COLO829 (cell line): ENCODE data around the gene ZRANB3.
A peak's percentile ranks its signal among the peaks of the same experiment; 100 is the strongest.

ENCODE experiments used
- DNase-seq: peaks from one replicate; pipeline ENCODE4 v3.0.0; 2012; ENCODE audit warnings: low spot score

ZRANB3 gene

DNA sequence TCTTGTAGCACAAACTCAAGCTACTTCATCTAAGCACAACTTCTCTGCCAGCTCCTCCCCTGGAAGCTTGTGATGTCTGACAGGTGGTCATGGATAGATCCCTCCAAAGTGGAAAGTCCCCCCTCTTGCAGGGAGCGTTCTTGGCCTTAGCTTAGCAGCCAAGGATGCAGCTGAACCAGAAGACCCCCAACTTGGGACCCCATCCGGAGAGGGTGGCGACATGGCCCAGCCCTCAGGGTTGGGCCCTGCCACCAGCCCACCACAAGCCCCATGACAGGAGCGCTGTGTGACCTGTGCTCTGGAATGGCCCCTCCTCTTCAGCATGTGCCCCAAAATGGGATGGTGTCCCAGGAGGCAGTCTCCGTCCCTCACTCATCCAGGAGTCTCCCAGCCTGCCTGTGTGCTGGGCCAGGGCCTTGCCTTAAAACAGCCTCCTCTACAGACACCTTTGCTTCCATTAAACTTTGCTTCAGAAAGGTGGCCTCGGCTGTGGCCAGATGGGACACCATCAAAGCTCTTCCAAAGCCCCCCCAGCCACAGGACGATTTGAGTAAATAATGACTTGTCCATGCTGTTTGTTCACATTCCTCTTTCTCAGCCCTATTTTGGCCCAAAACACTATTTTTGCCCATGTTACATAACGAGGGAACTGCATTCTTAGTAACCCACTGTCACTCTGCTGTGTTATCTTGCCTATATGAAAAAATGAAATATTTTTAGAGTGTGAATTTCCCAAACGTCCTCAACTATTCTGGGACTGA, 356.8 kb downstream of the ZRANB3 start:
- DNase-seq: no peak

DNA sequence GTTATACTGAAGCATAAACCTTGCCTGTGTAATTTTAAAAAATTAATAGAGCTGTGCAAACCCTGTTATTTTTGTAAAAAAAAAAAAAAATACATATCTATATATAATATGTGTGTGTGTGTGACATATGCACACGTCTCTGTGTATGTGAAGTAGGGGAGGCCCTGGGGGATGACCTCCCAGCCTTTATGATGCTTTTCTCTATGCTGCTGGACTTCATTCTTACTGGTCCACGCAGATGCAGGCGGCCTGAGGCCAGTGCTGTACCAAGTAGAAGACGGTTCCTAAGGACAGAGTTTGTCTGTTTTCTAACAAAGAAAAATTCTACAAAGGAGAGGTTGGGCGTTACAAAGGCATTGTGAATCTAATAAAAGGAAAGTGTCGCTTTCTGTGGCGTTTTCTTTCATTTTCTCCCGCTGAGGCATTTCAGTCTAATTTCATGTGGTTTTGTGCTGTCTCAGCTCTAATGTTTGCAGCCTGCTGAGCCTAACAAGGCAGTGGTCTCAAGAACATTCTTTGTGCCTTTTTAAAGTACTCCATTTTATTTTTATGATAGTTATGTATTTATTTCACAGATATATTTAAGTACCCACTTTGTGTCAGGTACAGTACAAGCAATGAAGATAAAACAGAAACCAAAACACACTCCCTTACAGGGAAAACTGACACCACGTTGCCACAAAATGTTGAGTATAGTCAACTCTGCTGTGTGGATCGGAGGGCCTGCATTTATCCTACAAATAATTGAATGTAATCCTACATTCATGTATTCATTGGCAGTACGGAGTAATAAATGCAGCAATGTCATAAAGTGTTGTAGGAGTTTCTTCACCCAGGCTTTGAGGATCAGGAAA, 360.9 kb downstream of the ZRANB3 start:
- no peak for DNase-seq

DNA sequence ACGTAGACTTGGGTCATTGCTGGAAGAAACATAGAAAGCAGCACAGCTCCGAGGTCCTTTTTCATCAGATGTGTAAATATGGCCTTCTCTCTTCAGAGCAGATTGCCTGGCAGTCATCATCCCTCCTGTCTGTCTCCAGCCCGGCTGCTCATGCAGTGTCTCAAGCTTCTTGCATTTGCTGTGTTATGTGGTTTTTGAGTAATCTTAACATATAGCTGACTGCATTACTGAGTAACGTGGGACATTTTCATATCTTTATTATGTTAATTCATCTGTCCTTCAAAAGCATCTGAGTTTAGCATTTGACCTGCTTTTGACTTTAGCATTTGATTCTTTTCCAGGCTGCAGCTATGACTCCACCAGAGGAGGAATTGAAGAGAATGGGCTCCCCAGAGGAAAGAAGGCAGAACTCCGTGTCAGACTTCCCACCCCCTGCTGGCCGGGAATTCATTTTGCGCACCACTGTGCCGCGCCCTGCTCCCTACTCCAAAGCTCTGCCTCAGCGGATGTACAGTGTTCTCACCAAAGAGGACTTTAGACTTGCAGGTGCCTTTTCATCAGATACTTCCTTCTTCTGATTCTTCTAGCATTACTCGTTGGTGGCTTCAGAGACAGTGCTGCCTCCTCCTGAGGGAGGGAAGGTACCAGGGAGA, 362.7 kb downstream of the ZRANB3 start:
- no peak for DNase-seq

DNA sequence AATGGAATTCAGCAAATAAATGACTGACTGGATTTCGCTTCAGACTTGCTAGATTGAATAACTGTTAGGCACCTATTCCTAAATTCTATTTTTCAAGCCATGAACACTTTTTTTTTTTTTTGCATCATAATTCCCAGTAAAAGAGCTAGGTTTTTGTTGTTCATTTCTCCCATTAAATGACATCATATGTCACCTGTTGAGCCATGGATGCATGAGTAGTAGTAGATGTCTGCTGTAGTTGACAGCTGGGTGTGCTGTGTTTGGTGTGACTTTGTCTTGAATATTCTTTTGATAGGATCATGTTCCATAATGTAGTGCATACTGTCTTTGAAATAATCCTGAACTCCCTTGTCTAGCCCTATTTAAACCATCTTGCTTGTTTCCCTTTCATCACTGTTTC, 363.7 kb downstream of the ZRANB3 start:
- DNase-seq: no peak

DNA sequence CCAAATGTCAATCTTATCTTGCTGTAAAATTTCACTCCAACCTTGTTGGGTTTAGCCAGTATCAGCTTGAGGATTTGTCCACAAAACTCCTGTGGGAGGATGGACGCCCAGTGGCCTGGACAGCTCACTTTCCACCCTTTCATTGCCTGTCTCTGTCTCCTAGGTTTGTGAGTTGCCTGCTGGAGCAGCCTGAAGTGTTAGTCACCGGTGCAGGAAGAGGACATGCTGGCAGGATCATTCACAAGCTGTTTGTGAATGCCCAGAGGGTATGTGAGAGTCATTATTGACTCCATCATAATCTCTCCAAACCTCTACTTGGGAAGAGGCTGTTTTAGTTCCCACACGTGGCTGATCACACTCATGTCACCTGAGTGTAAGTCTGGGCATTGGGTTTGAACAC, 366.6 kb downstream of the ZRANB3 start:
- peak; percentile 27 for DNase-seq

DNA sequence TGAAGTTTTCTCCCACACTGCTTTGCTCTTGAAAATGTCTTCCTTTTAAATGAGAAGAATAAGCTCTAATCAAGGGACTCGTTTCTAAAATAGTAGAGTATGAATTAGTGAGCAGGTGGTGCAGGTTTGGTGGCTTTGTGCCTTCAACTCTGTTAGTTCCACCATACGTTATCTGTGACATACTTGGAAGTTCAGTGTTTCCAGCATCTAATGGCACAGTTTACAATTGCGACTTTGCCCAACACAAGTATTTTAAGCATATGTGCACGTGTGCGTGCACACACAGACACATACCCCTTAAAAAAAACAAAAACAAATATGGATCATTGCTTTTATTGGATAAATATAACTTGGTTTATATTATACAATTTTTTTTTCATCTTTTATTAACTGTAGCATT, 367.1 kb downstream of the ZRANB3 start:
- no peak for DNase-seq

DNA sequence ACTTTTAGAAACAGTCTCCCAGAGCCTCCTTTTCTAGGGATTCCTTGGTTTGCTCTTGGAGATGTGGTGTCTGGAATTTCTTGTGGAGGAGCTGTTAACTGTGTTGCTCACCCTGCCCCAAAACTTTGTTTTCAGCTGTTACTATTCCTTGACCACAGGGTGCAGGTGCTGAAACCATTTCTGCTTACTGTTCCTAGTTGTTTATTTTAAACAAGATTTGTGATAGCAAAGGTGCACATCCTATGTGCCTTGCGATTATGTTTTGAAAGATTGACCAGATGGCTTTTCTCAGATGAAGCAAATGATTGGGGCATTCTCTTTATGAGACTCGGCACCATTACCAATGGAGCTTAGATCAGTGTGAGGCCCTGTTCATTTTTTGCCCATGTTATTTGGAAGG, 367.7 kb downstream of the ZRANB3 start:
- no peak for DNase-seq

DNA sequence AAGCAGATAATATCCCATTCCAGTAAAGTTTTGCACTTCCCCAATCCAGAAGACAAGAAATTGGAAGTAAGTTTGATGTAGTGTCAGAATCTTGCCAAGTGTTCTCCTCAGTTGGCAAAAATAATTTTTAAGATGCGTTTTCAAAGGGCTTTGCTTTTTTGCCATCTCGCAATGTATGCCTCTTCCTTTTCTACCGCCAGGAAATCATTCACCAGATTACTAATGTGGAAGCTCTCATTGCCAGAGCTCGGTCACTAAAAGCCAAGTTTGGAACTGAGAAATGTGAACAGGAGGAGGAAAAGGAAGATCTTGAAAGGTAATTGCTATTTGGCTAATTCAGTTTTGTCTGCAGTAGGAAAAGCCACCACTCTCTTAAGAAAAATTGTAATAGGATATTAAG, 368.2 kb downstream of the ZRANB3 start:
- DNase-seq: no peak

DNA sequence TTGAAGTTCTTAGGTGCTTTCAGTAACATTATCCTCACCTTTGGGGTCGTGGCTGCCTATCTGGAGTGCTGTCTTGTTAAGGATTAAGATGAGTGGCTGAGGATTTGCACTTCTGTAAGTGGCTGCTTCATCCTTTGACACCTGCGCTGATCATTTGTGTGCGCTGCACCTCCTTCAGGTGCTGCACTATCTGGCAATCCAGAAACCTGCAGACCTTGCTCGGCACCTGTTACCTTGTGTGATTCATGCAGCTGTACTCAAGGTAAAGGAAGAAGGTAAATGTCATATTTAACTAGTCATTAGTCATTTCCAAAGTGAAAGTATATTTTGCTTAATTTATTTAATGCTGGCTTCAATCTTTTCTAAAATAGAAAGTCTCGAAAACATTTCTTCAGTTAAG, 368.6 kb downstream of the ZRANB3 start:
- no peak for DNase-seq

DNA sequence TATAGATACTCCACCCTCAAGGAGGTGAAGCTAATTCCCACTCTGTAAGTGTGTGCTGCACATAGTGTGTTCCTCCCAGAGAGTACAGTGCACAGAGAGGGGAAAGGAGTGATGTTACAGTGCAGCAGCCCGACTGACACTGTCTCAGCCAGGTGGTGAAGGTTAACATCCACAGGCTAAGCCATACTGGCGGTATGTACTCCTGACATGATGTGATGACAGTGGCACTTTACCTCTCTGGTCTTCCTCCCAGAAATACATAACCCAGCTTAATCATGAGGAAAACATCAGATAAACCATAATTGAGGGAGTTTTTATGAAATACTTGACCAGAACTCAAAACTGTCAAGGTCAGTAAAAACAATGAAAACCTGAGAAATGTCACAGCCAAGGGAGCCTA, 371.8 kb downstream of the ZRANB3 start:
- no peak for DNase-seq

DNA sequence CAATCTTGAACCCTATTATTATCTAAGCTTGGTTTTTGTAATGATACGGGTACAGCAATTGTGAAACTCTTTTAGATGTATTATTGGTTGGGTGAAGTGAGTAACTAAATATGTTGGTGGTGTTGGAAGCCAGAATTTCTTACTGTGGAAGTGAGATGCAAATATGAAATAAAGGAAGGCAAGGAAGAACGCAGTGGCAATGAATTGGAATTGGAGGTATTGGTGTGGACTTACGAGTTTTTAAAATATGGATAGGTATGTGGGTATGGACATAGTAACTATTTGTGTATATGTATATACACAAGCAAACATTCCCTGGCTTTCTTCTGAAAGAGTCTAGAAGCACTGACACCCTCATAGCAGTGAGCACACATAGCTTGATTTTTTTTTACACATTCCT, 373.2 kb downstream of the ZRANB3 start:
- no peak for DNase-seq

DNA sequence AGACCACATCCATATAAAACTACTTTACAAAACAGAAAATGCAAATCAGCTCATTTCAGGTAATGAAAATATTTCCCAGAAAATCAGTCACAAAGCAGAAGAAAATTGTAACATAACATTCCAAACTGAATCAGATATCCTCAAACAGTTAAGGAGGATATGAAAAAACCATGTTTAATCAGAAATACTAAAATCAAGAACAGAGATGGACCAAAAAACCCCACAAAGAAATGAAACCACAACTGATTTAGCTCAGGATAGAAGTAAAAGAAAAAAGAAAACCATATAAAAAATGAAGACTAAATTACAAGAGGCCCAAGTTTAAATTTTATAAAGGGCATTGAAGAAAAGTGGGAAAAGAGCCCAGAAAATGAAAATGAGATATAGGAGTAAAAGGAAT, 376.1 kb downstream of the ZRANB3 start:
- DNase-seq: no peak

DNA sequence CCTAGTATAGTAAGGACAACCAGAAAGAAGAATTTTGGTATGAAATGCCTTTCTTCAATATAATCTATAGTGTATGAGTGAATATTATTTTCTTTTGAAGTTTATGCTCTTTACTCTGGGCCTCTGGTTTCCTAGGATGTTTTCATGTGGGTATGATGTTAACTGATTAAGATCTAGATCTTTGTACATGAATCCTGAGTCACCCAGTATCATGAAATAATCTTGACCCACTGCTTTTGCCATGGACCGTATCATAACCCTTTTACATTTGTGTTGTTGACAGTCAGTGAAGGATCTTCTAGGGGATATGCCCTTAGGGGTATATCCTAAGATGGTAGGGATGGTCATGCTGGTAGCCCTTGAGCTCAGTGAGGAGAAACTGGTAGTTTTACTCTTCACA, 378.7 kb downstream of the ZRANB3 start:
- DNase-seq: no peak

DNA sequence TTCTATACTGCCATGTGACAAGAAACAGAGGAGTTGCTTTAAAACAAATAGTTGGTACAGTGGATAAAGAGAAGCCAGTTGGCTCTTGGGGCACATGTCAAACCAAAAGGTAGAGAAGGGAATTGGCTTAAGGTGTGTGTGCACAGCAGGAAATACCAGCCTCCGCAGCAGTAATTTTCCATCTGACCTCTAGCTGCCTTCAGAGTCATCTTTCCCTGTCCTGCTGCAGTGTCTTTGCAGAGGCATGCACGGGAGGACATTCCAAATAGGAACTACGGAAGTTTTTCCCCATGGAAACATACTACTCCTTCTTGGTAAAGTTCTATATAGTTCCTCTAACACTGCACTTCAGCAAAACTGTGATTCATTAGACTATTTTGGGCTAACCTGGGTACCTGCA, 379.4 kb downstream of the ZRANB3 start:
- no peak for DNase-seq

DNA sequence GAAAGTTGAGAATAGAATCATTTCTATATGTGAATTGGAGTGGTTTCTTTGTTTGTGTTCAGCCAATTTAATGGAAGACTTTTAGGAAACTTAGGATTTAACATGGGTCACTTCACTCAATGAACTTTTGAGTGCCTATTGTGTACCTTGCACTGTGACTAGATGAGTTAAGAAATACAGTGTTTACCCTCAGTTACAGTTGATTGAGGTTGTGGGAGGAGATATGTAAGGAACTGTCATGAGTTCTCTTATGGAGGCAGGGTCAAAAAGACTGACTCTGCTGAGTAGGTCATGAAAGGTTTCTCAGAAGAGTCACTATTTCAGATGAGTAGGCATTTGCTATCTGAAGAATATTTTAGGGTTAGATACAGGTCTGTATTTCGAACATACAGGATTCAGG, 380.3 kb downstream of the ZRANB3 start:
- no peak for DNase-seq

DNA sequence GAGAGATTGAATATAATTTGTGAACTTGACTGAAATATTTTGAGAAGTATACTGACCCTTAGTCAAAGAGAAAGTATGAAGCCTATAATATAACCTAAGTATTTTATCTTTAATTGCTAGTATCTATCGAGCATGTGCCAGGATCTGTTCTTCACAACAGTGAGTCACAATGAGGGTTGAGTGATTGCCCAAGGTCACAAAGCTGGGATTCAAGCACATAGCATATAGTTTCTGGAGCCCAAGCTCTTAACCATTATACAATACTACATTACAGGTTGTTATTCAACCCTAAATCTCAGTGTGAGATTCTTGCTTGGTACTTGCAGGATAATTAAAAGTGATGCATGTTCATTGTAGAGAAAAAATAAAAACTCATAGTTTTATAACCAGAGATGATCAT, 381.8 kb downstream of the ZRANB3 start:
- no peak for DNase-seq

DNA sequence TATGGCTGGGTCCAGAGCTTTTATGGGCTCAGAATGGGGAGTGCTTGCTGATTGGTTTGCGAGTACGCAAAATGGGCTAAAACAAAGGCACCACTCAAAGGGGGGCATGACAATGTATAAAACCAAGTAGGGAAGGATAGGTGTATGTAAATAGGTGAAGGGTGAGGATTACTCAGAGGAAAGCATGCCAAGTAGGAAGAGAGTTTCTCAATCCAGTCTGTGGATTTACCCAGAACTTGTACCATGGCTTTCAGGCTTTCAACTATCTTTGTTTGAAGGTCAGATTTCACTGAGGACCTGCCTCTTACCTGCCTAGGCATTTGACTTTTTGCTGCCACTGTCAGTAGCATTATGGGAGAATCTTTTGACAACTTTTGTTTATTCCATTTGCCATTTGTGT, 386.7 kb downstream of the ZRANB3 start:
- DNase-seq: no peak

DNA sequence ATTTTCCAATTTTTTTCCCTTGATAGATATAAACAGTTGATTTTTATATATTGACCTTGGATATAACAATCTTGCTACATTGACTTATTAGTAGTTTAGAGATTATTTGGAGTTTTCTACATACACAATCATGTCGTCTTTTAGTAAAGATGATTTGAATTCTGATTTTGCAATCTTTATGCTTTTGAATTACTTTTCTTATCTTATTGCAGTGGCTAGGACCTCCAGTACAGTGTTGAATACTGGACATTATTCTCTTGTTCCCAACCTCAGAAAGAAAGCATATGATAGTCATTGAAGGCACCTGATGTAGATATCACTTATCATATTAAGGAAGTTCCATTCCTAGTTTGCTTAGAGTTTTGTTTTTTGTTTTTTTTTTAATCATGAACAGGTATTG, 388.7 kb downstream of the ZRANB3 start:
- DNase-seq: no peak

DNA sequence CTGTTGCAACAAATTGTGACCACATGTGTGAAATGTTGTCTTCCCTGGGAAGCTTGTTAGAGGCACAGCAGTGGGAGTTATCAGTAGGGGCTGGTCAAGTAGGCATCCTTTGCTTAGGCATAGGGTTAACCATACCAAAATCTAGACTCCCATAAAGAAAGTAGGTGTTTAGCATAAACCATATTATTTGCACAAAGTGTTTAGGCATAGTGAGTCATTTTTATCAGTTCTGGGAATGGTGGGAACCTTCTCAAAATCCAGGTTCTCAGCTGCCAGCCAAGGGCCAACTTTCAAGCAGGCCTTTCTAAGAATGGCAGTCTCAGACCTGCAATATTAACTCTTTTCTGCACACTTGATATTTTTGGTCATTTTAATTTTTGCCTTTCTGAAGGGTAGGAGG, 390.4 kb downstream of the ZRANB3 start:
- no peak for DNase-seq

DNA sequence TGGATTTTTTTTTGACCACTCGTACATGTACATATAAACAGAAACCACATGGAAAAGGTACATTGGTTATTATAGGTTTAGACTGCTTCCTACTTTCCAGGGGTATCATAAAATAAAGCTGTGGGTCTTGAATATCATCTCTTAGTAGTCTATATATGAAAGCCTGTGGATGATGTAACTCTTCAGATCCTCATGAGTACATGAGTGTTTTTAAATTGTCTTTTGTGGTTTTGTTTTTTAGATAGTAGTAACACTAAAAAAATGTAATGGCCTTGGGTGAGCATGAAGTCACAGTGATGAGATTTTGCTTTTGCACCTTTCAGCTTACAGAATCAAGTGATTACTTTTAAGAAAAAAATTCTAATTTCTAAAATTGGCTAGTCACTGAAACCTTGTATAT, 398.7 kb downstream of the ZRANB3 start:
- DNase-seq: no peak

DNA sequence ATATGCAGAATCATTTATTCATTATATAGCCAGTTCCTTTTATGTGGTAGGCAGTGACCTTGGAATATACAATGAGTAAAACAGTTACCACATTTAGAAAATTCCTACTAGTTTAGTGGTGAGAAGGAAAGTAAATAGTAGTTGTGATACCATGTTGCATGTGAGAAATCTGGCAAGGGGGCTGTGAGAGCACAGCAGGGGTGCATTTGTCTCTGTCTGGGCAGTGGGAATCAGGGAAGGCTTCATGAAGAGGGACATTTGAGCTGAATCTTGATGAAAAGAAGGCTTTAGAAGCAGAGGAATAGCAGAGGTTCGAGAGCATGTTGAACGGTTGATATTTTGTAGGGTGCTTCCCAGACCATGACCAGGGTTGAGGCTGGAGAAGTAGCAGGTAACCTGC, 400.3 kb downstream of the ZRANB3 start:
- DNase-seq: no peak

DNA sequence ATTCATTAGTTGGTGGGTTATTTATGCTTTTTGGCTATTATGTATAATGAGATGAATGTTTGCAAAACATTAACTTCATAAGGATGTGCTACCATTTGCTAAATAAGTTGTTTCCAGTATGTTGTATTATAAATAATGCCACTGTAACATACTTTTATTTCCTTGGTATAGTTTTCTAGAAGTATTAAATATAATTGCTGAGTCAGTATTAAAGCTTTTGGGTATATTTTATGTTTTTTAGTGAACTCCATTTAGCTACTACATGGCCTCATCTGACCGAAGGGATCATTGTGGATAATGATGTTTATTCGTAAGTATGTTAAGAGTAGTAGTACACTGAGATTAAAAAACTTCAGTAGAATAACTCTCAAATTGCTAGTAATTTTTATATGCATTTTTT, 405.1 kb downstream of the ZRANB3 start:
- DNase-seq: no peak
